ENCODE results near the gene CROCC.

DNA sequence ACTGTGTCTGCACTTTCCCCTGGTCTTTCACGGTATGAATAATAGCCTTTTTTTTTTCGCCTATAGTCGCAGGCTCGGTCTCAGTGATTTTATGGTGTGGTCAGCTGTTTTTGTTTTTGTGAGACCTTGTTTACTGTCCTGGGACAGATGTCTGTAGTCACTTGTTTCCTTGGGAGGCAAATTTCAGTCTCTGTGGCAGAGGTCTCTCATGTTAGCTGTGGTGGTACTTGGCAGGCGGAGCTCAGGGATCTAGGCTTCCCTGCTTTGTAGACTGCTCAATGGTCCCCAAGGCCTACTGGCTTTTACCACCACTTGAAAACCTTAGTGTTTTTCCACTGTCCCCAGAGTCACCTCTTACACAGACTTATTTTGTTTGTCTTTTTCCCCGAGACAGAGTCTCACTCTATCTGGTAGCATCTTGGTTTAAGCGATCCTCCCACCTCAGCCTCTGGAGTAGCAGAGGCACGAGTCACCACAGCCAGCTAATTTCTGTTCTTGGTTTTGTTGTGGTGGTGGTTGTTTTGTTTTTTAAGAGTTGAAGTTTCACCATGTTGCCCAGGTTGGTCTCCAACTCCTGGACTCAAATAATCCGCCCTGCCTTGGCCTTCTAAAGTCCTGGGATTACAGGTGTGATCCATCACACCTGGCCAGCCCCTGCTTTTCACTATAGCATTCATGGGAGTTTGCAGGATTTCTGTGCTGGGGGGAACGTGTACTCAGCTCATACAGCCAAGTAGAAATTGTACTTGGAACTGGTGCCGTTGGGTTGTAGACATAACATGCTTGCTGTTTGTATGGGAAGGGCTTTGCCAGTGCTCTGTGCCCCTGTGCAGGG, 15.6 kb upstream of the CROCC start:
- TF ChIP-seq EZH2 (IDR thresholded peaks at IDR 0.05; ENCODE audit: low read depth, unreplicated experiment) (no peak), POLR2AphosphoS5 (IDR thresholded peaks at IDR 0.05; ENCODE audit: low read depth) (no peak)
